Measurements from ENCODE around the gene SFTA2. TPM values are rescaled to one million over a fixed set of nuclear protein-coding genes. Genes with fewer than 3 reads are reported as not detected.

SFTA2 gene
- total and polyA plus RNA-seq, 2 of the 8 experiments (the other 6 are each of a cell fraction or from before 2014, with no cell fraction given) = not detected

GRCh38 chr6:30932665-30933365, 845 bp upstream of the SFTA2 start:
- H3K79me2 ChIP-seq (ENCODE audit: control insufficient read depth in 1 of 2, insufficient read depth in 2 of 2, low read length in 2 of 2) = no peaks in the 10 kb centered on the region
- H4K5ac ChIP-seq (ENCODE audit: insufficient read length, low read depth, low read length) = no peak overlapping the region
- no peak overlapping the region for H3K4me3 ChIP-seq (ENCODE audit: extremely low read depth in 1 of 4, insufficient read depth in 2 of 4, low read depth in 3 of 4, low read length in 4 of 4)
- no peak overlapping the region for H3K4ac ChIP-seq (replicated peaks; ENCODE audit: insufficient read length, low read depth, low read length)
- no peak overlapping the region for H4K8ac ChIP-seq (ENCODE audit: extremely low read depth, insufficient read depth, low read length)
- H2BK15ac ChIP-seq (ENCODE audit: low read length) = no peak overlapping the region
- peaks cover 0 to 3% (median 0%) of the 10 kb centered on the region in 4 experiments; a peak in 1 of 7 replicates for H3K4me1 ChIP-seq (replicated peaks in 1 of 4; ENCODE audit: control insufficient read depth in 3 of 4, insufficient read depth in 4 of 4, low read length in 3 of 4)
- DNase-seq (ENCODE audit: low read depth in 1 of 2, low spot score in 2 of 2) (no peak), FAIRE-seq (no peak)
- no peak overlapping the region for H2AK5ac ChIP-seq (ENCODE audit: low read depth, low read length)
- peaks cover 0 to 6% of the 10 kb centered on the region in 2 experiments; a peak in 2 of 4 replicates for H3K9me3 ChIP-seq (ENCODE audit: insufficient read depth in 2 of 2, low read depth in 1 of 2, low read length in 1 of 2)
- no peak overlapping the region for H3K14ac ChIP-seq (ENCODE audit: insufficient read length)
- no peaks in the 10 kb centered on the region for H3K27me3 ChIP-seq (replicated peaks in 1 of 4; ENCODE audit: control insufficient read depth in 3 of 4, extremely low read depth in 1 of 4, insufficient read depth in 3 of 4, low read length in 3 of 4)
- H3K9ac ChIP-seq (replicated peaks in 1 of 4; ENCODE audit: extremely low read depth in 1 of 4, low read depth in 3 of 4, low read length in 3 of 4) = no peak overlapping the region
- H3K56ac ChIP-seq (replicated peaks; ENCODE audit: insufficient read length, low read depth, low read length) = no peak overlapping the region
- H3K27ac ChIP-seq (ENCODE audit: low read depth, low read length) = no peak overlapping the region
- peaks cover 0 to 3% (median 0%) of the 10 kb centered on the region in 4 experiments; a peak in 3 of 8 replicates for H3K36me3 ChIP-seq (ENCODE audit: control insufficient read depth in 2 of 4, insufficient read depth in 4 of 4, low read length in 3 of 4)
- no peak overlapping the region for H2BK5ac ChIP-seq (ENCODE audit: low read depth, low read length)
- H3K23ac ChIP-seq (ENCODE audit: insufficient read length) = no peak overlapping the region
- H3K23me2 ChIP-seq (ENCODE audit: low read depth, low read length) = 0 out of 2 replicates have a peak, but pooled peaks cover 4% of the 10 kb centered on the region
- H3K18ac ChIP-seq (ENCODE audit: extremely low read depth, low read length) = no peak overlapping the region
- H2BK120ac ChIP-seq (replicated peaks; ENCODE audit: low read depth, low read length) = no peak overlapping the region
- no peak overlapping the region for H2BK12ac ChIP-seq (ENCODE audit: low read depth, low read length)
- H2AFZ ChIP-seq (ENCODE audit: low read length) = no peak overlapping the region
- no peak overlapping the region for H2BK20ac ChIP-seq (ENCODE audit: low read length)
- 92% methylated on average over 6 of the region's 6 CpGs; no CpG with 5 or more reads in 1 of the 2 experiments for WGBS, 2 experiments (ENCODE audit: extremely low coverage in 1 of 2, insufficient coverage in 1 of 2, insufficient read length in 1 of 2, insufficient replicate concordance in 2 of 2, low coverage in 1 of 2, low lambda C conversion rate in 2 of 2, missing lambda C conversion rate in 1 of 2)
- ChIA-PET CTCF (ENCODE audit: partially characterized antibody) (interaction anchor here (1.6 kb wide), 2 partner anchors 18 to 155 kb away, joined by 4 to 11 read pairs; no protein-coding TSS in a partner anchor), POLR2A (ENCODE audit: partially characterized antibody) (interaction anchor here (1.5 kb wide), 1 partner anchor 10 kb away, joined by 4 read pairs; no protein-coding TSS in a partner anchor)
- H4K20me1 ChIP-seq (replicated peaks in 1 of 2; ENCODE audit: control insufficient read depth in 1 of 2, insufficient read depth in 2 of 2, low read length in 2 of 2) = no peaks in the 10 kb centered on the region
- no peak overlapping the region for H4K91ac ChIP-seq (replicated peaks; ENCODE audit: insufficient read length, low read length)
- no peak overlapping the region for H3K4me2 ChIP-seq (ENCODE audit: insufficient read depth in 1 of 2, low read depth in 2 of 2, low read length in 2 of 2)
- H3K79me1 ChIP-seq (ENCODE audit: low read depth, low read length) = no peaks in the 10 kb centered on the region
- no peak for TF ChIP-seq SUZ12 (IDR thresholded peaks at IDR 0.05; ENCODE audit: low read length)
- no peak for TF ChIP-seq RFX5 (IDR thresholded peaks at IDR 0.05; ENCODE audit: borderline replicate concordance, low read depth, low read length)
- TF ChIP-seq TBP (IDR thresholded peaks at IDR 0.05; ENCODE audit: low read depth, low read length) = no peak
- no peak for TF ChIP-seq RXRA (IDR thresholded peaks at IDR 0.05; ENCODE audit: insufficient read depth, low read depth, low read length)
- no peak for TF ChIP-seq ATF3 (IDR thresholded peaks at IDR 0.05; ENCODE audit: insufficient read depth, low read depth, low read length)
- no peak for TF ChIP-seq RBBP5 (IDR thresholded peaks at IDR 0.05; ENCODE audit: borderline replicate concordance, low read depth, low read length)
- TF ChIP-seq ASH2L (IDR thresholded peaks at IDR 0.05; ENCODE audit: low read length) = no peak
- no peak for TF ChIP-seq SIN3A (conservative IDR thresholded peaks at IDR 0.05 in 1 of 2, IDR thresholded peaks at IDR 0.05 in 1 of 2; ENCODE audit: low read depth in 1 of 2, low read length in 2 of 2)
- no peak for TF ChIP-seq POLR2A (IDR thresholded peaks at IDR 0.05; ENCODE audit: control extremely low read depth in 1 of 2, low read depth in 2 of 2, low read length in 2 of 2)
- TF ChIP-seq MAFK (IDR thresholded peaks at IDR 0.05; ENCODE audit: low read depth, low read length) = no peak
- no peak for TF ChIP-seq POLR2AphosphoS5 (IDR thresholded peaks at IDR 0.05; ENCODE audit: low read depth, low read length)
